Astrocyte of the cerebellum (primary cell): ENCODE data around the gene DYRK4.

ENCODE experiments used
- DNase-seq: peaks from one replicate; pipeline ENCODE4 v3.0.0-alpha.2; 2011; ENCODE audit warnings: low read depth
- H3K4me3 ChIP-seq: 2 replicates; pipeline ENCODE4 v1.5.1; 2011; ENCODE audit warnings: mild to moderate bottlenecking, low read depth, low read length, moderate library complexity
- CTCF ChIP-seq: IDR thresholded peaks from 2 replicates; pipeline ENCODE4 v1.5.1; 2012; ENCODE audit warnings: low read length, low read depth, moderate library complexity, mild to moderate bottlenecking; ENCODE audit errors: missing control alignments
- in situ Hi-C: cut with HindIII; loops from 2 replicates; pipeline ENCODE4 v1.10.0; 2017; ENCODE audit warnings: low sequenced_read_pairs

Gene DYRK4

DNA sequence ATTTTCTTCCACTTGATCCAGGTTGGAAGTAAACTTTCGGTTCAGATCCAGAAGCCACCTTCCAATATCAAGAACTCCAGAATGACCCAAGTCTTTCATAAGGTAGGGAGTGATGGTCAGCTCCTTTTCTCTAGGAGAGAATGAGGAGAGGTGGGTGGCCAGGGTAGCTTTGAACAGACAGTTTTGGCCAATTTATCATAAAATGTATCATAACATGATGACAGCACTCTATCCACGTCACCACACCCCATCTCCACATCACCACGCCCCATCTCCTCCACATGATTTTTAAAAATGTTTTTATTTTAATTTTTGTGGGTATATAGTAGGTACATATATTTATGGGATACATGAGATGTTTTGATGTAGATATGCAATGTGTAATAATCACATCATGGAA lies 26.9 kb downstream of the DYRK4 start:
- TF ChIP-seq CTCF: no peak
- in situ Hi-C loops: no loop called here
- DNase-seq: no peak
- H3K4me3 ChIP-seq: no peak overlapping the region

- in situ Hi-C loops: no loop called here
- H3K4me3 ChIP-seq: no peak overlapping the region
- TF ChIP-seq CTCF: no peak
- DNase-seq: no peak
These were observed 27.9 kb downstream of the DYRK4 start for GRCh38 chr12:4589941-4590340.

DNA sequence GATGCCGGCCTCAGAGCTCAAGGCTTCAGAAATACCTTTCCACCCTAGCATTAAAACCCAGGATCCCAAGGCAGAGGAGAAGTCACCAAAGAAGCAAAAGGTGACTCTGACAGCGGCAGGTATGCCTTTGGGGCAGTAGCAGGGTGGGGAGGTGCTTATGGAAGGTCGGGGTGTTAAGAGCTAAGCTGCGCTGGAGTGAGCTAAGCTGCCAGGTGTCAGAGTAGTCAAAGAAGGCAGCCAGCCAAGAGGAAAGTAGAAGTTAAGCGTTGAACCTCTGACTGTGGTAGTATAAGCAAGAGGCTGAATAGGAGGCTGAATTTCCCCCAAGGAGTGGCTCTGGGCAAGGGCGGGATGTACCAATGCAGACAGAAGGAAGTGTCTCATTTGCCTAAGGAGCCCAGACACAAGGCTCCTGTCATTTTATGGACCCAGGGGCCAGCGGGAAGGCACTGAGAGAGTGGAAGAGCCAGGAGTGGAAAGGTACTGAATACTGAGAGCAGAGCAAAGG lies 29.2 kb downstream of the DYRK4 start:
- no peak overlapping the region for H3K4me3 ChIP-seq
- in situ Hi-C loops: no loop called here
- TF ChIP-seq CTCF: no peak
- DNase-seq: no peak

DNA sequence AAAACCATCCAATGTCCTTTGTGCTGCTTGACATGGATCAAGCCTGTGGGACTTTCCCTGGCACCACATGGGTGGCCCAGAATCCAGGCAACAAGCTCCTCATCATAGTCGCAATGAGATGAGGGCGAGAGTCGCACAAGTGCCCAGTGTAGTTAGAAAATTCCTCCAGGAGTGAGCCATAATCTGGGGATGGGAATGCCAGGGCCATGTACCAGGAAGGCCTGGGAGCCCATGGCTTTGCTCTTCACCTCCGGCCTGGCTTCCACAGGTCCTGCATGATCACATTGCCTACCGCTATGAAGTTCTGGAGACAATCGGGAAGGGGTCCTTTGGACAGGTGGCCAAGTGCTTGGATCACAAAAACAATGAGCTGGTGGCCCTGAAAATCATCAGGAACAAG lies 33.9 kb downstream of the DYRK4 start:
- TF ChIP-seq CTCF: no peak
- no peak overlapping the region for H3K4me3 ChIP-seq
- in situ Hi-C loops: no loop called here
- no peak for DNase-seq

GRCh38 chr12:4603421-4603820 lies 41.4 kb downstream of the DYRK4 start:
- TF ChIP-seq CTCF: no peak
- no peak overlapping the region for H3K4me3 ChIP-seq
- no peak for DNase-seq
- in situ Hi-C loops: no loop called here

GRCh38 chr12:4603946-4604345 lies 41.9 kb downstream of the DYRK4 start:
- H3K4me3 ChIP-seq: no peak overlapping the region
- DNase-seq: no peak
- TF ChIP-seq CTCF: no peak
- in situ Hi-C loops: no loop called here
